Liver (tissue), 3 donors: ENCODE data around the gene CFAP61.

Experiments used
- ATF3 ChIP-seq: IDR thresholded peaks from 2 replicates; pipeline ENCODE4 v1.6.1; 2016; ENCODE audit warnings: antibody characterized with exemption
- CTCF ChIP-seq: fragments of 150-350 bp; IDR thresholded peaks from 2 replicates; pipeline ENCODE4 v1.5.1; 2017; ENCODE audit warnings: improper control_type of control experiment, low read depth, low read length; ENCODE audit not compliant: missing input control
- EGR1 ChIP-seq, 2 donors: IDR thresholded peaks; 2 replicates each; pipeline ENCODE4 v1.6.1; 2016 to 2018; ENCODE audit warnings: antibody characterized with exemption in 2 of 2, low read depth in 2 of 2
- FOXA1 ChIP-seq: IDR thresholded peaks from 2 replicates; pipeline ENCODE4 v1.6.1; 2016; ENCODE audit warnings: antibody characterized with exemption
- GABPA ChIP-seq, 2 donors: IDR thresholded peaks in 1 of 2; conservative IDR thresholded peaks in 1 of 2; 2 replicates each; pipeline ENCODE4 v1.6.1; 2016; ENCODE audit warnings: antibody characterized with exemption in 2 of 2, mild to moderate bottlenecking in 1 of 2, moderate library complexity in 1 of 2
- HNF4A ChIP-seq, 2 donors: conservative IDR thresholded peaks; 2 replicates each; pipeline ENCODE4 v1.6.1; 2016; ENCODE audit warnings: antibody characterized with exemption in 2 of 2, mild to moderate bottlenecking in 2 of 2
- JUND ChIP-seq, 2 donors: IDR thresholded peaks; 2 replicates each; pipeline ENCODE4 v1.6.1; 2016; ENCODE audit warnings: antibody characterized with exemption in 2 of 2
- MAX ChIP-seq: IDR thresholded peaks from 2 replicates; pipeline ENCODE4 v1.6.1; 2016; ENCODE audit warnings: antibody characterized with exemption
- RAD21 ChIP-seq, 2 donors: IDR thresholded peaks; 2 replicates each; pipeline ENCODE4 v1.6.1; 2016; ENCODE audit warnings: antibody characterized with exemption in 2 of 2, mild to moderate bottlenecking in 2 of 2
- SP1 ChIP-seq: IDR thresholded peaks from 2 replicates; pipeline ENCODE4 v1.6.1; 2018; ENCODE audit warnings: antibody characterized with exemption, mild to moderate bottlenecking
- TAF1 ChIP-seq: conservative IDR thresholded peaks from 2 replicates; pipeline ENCODE4 v1.6.1; 2016; ENCODE audit warnings: antibody characterized with exemption, mild to moderate bottlenecking
- ZBTB33 ChIP-seq: IDR thresholded peaks from 2 replicates; pipeline ENCODE4 v1.6.1; 2016; ENCODE audit warnings: antibody characterized with exemption
- donor health status: healthy.
- donor health status: healthy.

- TF ChIP-seq SP1 (no peak), FOXA1 (no peak), CTCF (no peak), RAD21 (IDR thresholded peaks at IDR 0.05) (no peak), GABPA (IDR thresholded peaks at IDR 0.05 in 1 of 2, conservative IDR thresholded peaks at IDR 0.05 in 1 of 2) (no peak), TAF1 (no peak), JUND (IDR thresholded peaks at IDR 0.05) (no peak), ZBTB33 (no peak), HNF4A (conservative IDR thresholded peaks at IDR 0.05) (no peak), ATF3 (no peak), MAX (no peak), EGR1 (IDR thresholded peaks at IDR 0.05; ENCODE audit: low read depth in 2 of 2) (no peak)
Observed at GRCh38 chr20:20202768-20203167, 150.4 kb downstream of the CFAP61 start.
